ENCODE measurements around the gene PLXNB1.

The PLXNB1 gene

GRCh38 chr3:48416546-48416945 lies 13.3 kb downstream of the PLXNB1 start:
- no peak for DNase-seq

GRCh38 chr3:48416091-48416505 lies 13.8 kb downstream of the PLXNB1 start:
- DNase-seq, result no peak

GRCh38 chr3:48415251-48415953 lies 14.5 kb downstream of the PLXNB1 start:
- no peak for DNase-seq

- DNase-seq, result no peak
Observed at GRCh38 chr3:48414376-48415250, 15.3 kb downstream of the PLXNB1 start.

GRCh38 chr3:48413611-48414010 lies 16.3 kb downstream of the PLXNB1 start:
- DNase-seq, result no peak

- DNase-seq, result no peak
Observed at GRCh38 chr3:48413086-48413485, 16.8 kb downstream of the PLXNB1 start.

GRCh38 chr3:48412375-48413001 lies 17.4 kb downstream of the PLXNB1 start:
- DNase-seq, result no peak

GRCh38 chr3:48411606-48412374 lies 18.1 kb downstream of the PLXNB1 start:
- no peak for DNase-seq

GRCh38 chr3:48411041-48411588 lies 18.8 kb downstream of the PLXNB1 start:
- DNase-seq, result no peak

GRCh38 chr3:48410205-48411040 lies 19.5 kb downstream of the PLXNB1 start:
- no peak for DNase-seq

- no peak for DNase-seq
Observed at GRCh38 chr3:48409291-48410201, 20.3 kb downstream of the PLXNB1 start.

- no peak for DNase-seq
Observed at GRCh38 chr3:48408823-48409281, 21.0 kb downstream of the PLXNB1 start.

- DNase-seq, result no peak
Observed at GRCh38 chr3:48407542-48408099, 22.3 kb downstream of the PLXNB1 start.

- no peak for DNase-seq
Observed at GRCh38 chr3:48406443-48407431, 23.1 kb downstream of the PLXNB1 start.

GRCh38 chr3:48405971-48406370 lies 23.9 kb downstream of the PLXNB1 start:
- no peak for DNase-seq

GRCh38 chr3:48405343-48405881 lies 24.5 kb downstream of the PLXNB1 start:
- DNase-seq, result no peak

- DNase-seq, result no peak
Observed at GRCh38 chr3:48404440-48405342, 25.2 kb downstream of the PLXNB1 start.

Measured in activated CD4-positive, alpha-beta T cell treated with anti-CD3 and anti-CD28 coated beads, Interleukin-2, amount 50 U/mL, for 4 hours (primary cell).